ENCODE measurements around the gene NDUFS7. TPM values are rescaled to one million over a fixed set of nuclear protein-coding genes. Genes with fewer than 3 reads are reported as not detected.

The NDUFS7 gene
- total and polyA plus RNA-seq, 9 of the 15 experiments (the other 6 are each of a cell fraction or from before 2014, with no cell fraction given): 6.0 to 271 (median 60.6) TPM

DNA sequence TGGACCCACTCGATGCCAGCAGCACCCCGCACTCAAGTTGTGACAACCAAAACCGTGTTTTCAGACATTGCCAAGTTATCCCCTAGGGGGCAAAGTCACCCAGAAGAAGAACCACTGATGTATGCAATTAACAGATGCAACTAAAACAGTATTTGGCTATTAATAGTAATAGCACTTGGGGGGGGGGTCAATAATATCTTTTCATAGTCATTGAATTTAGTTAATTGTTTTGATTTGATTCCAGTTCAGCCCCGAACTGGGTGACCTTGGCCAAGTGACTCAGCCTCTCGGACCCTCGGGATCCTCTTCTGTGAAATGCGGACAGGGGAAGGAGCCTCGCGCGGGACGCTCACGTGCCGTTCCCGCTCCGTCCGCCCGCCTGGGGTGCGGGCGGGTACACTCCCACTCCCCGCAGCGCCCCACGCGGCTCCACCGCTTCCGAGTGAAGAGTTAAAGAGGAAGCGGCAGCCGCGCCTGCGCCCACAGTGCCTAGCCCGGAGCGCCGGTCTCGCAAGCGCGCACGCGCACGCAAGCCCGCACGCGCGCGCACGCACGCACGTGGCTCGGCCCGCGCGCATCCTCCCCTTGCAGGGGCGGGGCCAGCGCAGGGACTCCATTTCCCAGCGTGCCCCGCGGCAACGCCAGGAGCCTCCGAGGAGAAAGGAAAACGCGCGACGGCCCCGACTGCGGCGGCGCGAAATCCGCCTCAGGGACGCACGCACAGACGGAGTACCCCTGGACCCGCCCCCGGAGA is 23.2 kb downstream of the NDUFS7 start (continued):
- TF ChIP-seq, protein P1, sequence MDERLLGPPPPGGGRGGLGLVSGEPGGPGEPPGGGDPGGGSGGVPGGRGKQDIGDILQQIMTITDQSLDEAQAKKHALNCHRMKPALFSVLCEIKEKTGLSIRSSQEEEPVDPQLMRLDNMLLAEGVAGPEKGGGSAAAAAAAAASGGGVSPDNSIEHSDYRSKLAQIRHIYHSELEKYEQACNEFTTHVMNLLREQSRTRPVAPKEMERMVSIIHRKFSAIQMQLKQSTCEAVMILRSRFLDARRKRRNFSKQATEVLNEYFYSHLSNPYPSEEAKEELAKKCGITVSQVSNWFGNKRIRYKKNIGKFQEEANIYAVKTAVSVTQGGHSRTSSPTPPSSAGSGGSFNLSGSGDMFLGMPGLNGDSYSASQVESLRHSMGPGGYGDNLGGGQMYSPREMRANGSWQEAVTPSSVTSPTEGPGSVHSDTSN (CRISPR knock-in tag; IDR thresholded peaks at IDR 0.05; ENCODE audit: low read depth): no peak
- TF ChIP-seq, protein P1 (tag; conservative IDR thresholded peaks at IDR 0.05; ENCODE audit: low read depth): no peak
- TF ChIP-seq ZNF41 (CRISPR knock-in tag; conservative IDR thresholded peaks at IDR 0.05): no peak
- no peak for TF ChIP-seq ZNF77 (CRISPR knock-in tag; IDR thresholded peaks at IDR 0.05)
- peak; percentile 94 for TF ChIP-seq ZNF584 (CRISPR knock-in tag; IDR thresholded peaks at IDR 0.05; ENCODE audit: low read depth)
- no peak for TF ChIP-seq ELF4 (CRISPR knock-in tag; IDR thresholded peaks at IDR 0.05)
- no peak; the same call in 1 of the 2 replicates for TF ChIP-seq LEF1 (IDR thresholded peaks at IDR 0.05)
- TF ChIP-seq IFI16 (CRISPR knock-in tag; IDR thresholded peaks at IDR 0.05): no peak
- peak; percentile 80; the same call in 1 of the 2 replicates for TF ChIP-seq NR3C1 (CRISPR knock-in tag; IDR thresholded peaks at IDR 0.05)
- TF ChIP-seq ZNF76 (CRISPR knock-in tag; IDR thresholded peaks at IDR 0.05; ENCODE audit: borderline replicate concordance): no peak
- peak; percentile 91 for TF ChIP-seq ATF7 (IDR thresholded peaks at IDR 0.05)
- peak; percentile 82 for TF ChIP-seq CREM (IDR thresholded peaks at IDR 0.05; ENCODE audit: low read depth)
- TF ChIP-seq ZNF24 (IDR thresholded peaks at IDR 0.05): peak; percentile 38; the same call in 1 of the 2 replicates
- peak; percentile 63; the same call in 1 of the 2 replicates for TF ChIP-seq MEF2A (IDR thresholded peaks at IDR 0.05; ENCODE audit: control insufficient read depth, low read depth, low read length)
- TF ChIP-seq, protein P2, sequence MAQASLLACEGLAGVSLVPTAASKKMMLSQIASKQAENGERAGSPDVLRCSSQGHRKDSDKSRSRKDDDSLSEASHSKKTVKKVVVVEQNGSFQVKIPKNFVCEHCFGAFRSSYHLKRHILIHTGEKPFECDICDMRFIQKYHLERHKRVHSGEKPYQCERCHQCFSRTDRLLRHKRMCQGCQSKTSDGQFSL (CRISPR knock-in tag; IDR thresholded peaks at IDR 0.05): peak; percentile 92
- TF ChIP-seq, protein P2 (tag; IDR thresholded peaks at IDR 0.05): no peak
- TF ChIP-seq ZNF165 (CRISPR knock-in tag; IDR thresholded peaks at IDR 0.05; ENCODE audit: borderline replicate concordance): no peak
- no peak for TF ChIP-seq FOS (IDR thresholded peaks at IDR 0.05; ENCODE audit: extremely low read depth, insufficient read length)
- no peak for TF ChIP-seq E2F3 (CRISPR knock-in tag; IDR thresholded peaks at IDR 0.05)
- TF ChIP-seq ZEB2 (IDR thresholded peaks at IDR 0.05): no peak
- no peak for TF ChIP-seq LARP7 (IDR thresholded peaks at IDR 0.05)
- no peak for TF ChIP-seq ZNF316 (IDR thresholded peaks at IDR 0.05)
- peak; percentile 23 for TF ChIP-seq ARID1B (IDR thresholded peaks at IDR 0.05)
- TF ChIP-seq SETDB1 (IDR thresholded peaks at IDR 0.05; ENCODE audit: low read length): peak; percentile 66
- peak; percentile 79; the same call in 1 of the 2 replicates for TF ChIP-seq FOXK1 (CRISPR knock-in tag; IDR thresholded peaks at IDR 0.05; ENCODE audit: borderline replicate concordance)
- peak; percentile 96 for TF ChIP-seq SP1 (CRISPR knock-in tag; IDR thresholded peaks at IDR 0.05)
